ENCODE measurements around the gene TOP3B. TPM values are rescaled to one million over a fixed set of nuclear protein-coding genes. Genes with fewer than 3 reads are reported as not detected.

Gene TOP3B
- total and polyA plus RNA-seq, 4 donors, result 11.9 to 34.2 (median 23.0) TPM

GRCh38 chr22:22010358-22010757 is 27.8 kb upstream of the TOP3B start:
- no peak overlapping the region for H3K9ac ChIP-seq (ENCODE audit: insufficient read depth in 1 of 2, low read length in 2 of 2)
- no peaks in the 10 kb centered on the region for H3K27me3 ChIP-seq (ENCODE audit: control insufficient read depth in 3 of 3, insufficient read depth in 3 of 3, low read length in 2 of 3)
- H3K9me3 ChIP-seq (ENCODE audit: control insufficient read depth in 4 of 4, insufficient read depth in 3 of 4, low read length in 3 of 4), result no peaks in the 10 kb centered on the region
- no peak overlapping the region for H3K4me3 ChIP-seq
- H3K4me1 ChIP-seq (ENCODE audit: control insufficient read depth in 5 of 5, insufficient read depth in 5 of 5, low read length in 5 of 5), result no peaks in the 10 kb centered on the region
- no peak for DNase-seq
- no peak overlapping the region for H3K27ac ChIP-seq (ENCODE audit: low read depth in 1 of 2, low read length in 1 of 2)
- H3K36me3 ChIP-seq (ENCODE audit: control insufficient read depth in 4 of 4, insufficient read depth in 4 of 4, low read length in 4 of 4), result no peaks in the 10 kb centered on the region
- TF ChIP-seq CTCF (IDR thresholded peaks at IDR 0.05; ENCODE audit: control extremely low read depth, extremely low read depth), result no peak
- ATAC-seq (ENCODE audit: insufficient read depth, low FRiP score), result no peak
- 44 to 50% methylated on average over 2 of the region's 2 CpGs for WGBS, 2 donors

GRCh38 chr22:22009661-22010060 is 27.1 kb upstream of the TOP3B start:
- Histone ChIP-seq H3K9me3 (ENCODE audit: control insufficient read depth in 4 of 4, insufficient read depth in 3 of 4, low read length in 3 of 4) (no peaks in the 10 kb centered on the region), H3K27me3 (ENCODE audit: control insufficient read depth in 3 of 3, insufficient read depth in 3 of 3, low read length in 2 of 3) (no peaks in the 10 kb centered on the region), H3K4me1 (ENCODE audit: control insufficient read depth in 5 of 5, insufficient read depth in 5 of 5, low read length in 5 of 5) (no peaks in the 10 kb centered on the region), H3K36me3 (ENCODE audit: control insufficient read depth in 4 of 4, insufficient read depth in 4 of 4, low read length in 4 of 4) (no peaks in the 10 kb centered on the region), H3K9ac (ENCODE audit: insufficient read depth in 1 of 2, low read length in 2 of 2) (no peak overlapping the region), H3K4me3 (no peak overlapping the region), H3K27ac (ENCODE audit: low read depth in 1 of 2, low read length in 1 of 2) (no peak overlapping the region)
- DNase-seq (no peak), ATAC-seq (ENCODE audit: insufficient read depth, low FRiP score) (no peak)
- 65 to 73% methylated on average over 3 of the region's 3 CpGs for WGBS, 2 donors
- TF ChIP-seq CTCF (IDR thresholded peaks at IDR 0.05; ENCODE audit: control extremely low read depth, extremely low read depth), result no peak

GRCh38 chr22:22006596-22006990 is 24.0 kb upstream of the TOP3B start:
- Histone ChIP-seq H3K9ac (ENCODE audit: insufficient read depth in 1 of 2, low read length in 2 of 2) (no peak overlapping the region), H3K4me1 (ENCODE audit: control insufficient read depth in 5 of 5, insufficient read depth in 5 of 5, low read length in 5 of 5) (no peaks in the 10 kb centered on the region), H3K9me3 (ENCODE audit: control insufficient read depth in 4 of 4, insufficient read depth in 3 of 4, low read length in 3 of 4) (no peaks in the 10 kb centered on the region), H3K27me3 (ENCODE audit: control insufficient read depth in 3 of 3, insufficient read depth in 3 of 3, low read length in 2 of 3) (peaks cover 0 to 3% (median 0%) of the 10 kb centered on the region in 3 donors), H3K27ac (ENCODE audit: low read depth in 1 of 2, low read length in 1 of 2) (no peak overlapping the region), H3K4me3 (no peak overlapping the region), H3K36me3 (ENCODE audit: control insufficient read depth in 4 of 4, insufficient read depth in 4 of 4, low read length in 4 of 4) (no peaks in the 10 kb centered on the region)
- no peak for TF ChIP-seq CTCF (IDR thresholded peaks at IDR 0.05; ENCODE audit: control extremely low read depth, extremely low read depth)
- DNase-seq, result no peak
- no peak for ATAC-seq (ENCODE audit: insufficient read depth, low FRiP score)
- 95% methylated on average over 6 of the region's 6 CpGs for WGBS, 2 donors

GRCh38 chr22:22005945-22006595 is 23.5 kb upstream of the TOP3B start:
- DNase-seq, result no peak
- H3K4me1 ChIP-seq (ENCODE audit: control insufficient read depth in 5 of 5, insufficient read depth in 5 of 5, low read length in 5 of 5), result no peaks in the 10 kb centered on the region
- H3K9ac ChIP-seq (ENCODE audit: insufficient read depth in 1 of 2, low read length in 2 of 2), result no peak overlapping the region
- no peak overlapping the region for H3K4me3 ChIP-seq
- no peaks in the 10 kb centered on the region for H3K36me3 ChIP-seq (ENCODE audit: control insufficient read depth in 4 of 4, insufficient read depth in 4 of 4, low read length in 4 of 4)
- no peak for TF ChIP-seq CTCF (IDR thresholded peaks at IDR 0.05; ENCODE audit: control extremely low read depth, extremely low read depth)
- H3K9me3 ChIP-seq (ENCODE audit: control insufficient read depth in 4 of 4, insufficient read depth in 3 of 4, low read length in 3 of 4), result no peaks in the 10 kb centered on the region
- 78 to 91% methylated on average over 5 of the region's 5 CpGs for WGBS, 2 donors
- no peak overlapping the region for H3K27ac ChIP-seq (ENCODE audit: low read depth in 1 of 2, low read length in 1 of 2)
- ATAC-seq (ENCODE audit: insufficient read depth, low FRiP score), result no peak
- peaks cover 0 to 3% (median 0%) of the 10 kb centered on the region in 3 donors for H3K27me3 ChIP-seq (ENCODE audit: control insufficient read depth in 3 of 3, insufficient read depth in 3 of 3, low read length in 2 of 3)

All from lung (tissue), 12 donors.